ENCODE data around the gene CASS4.

Gene CASS4

GRCh38 chr20:56447227-56447626, 35.2 kb downstream of the CASS4 start:
- no peak for DNase-seq (ENCODE audit: low read depth in 2 of 2)

- no peak for DNase-seq (ENCODE audit: low read depth in 2 of 2)
Measured at GRCh38 chr20:56449459-56449858, 37.4 kb downstream of the CASS4 start.

- no peak for DNase-seq (ENCODE audit: low read depth in 2 of 2)
Measured at GRCh38 chr20:56451056-56451765, 39.2 kb downstream of the CASS4 start.

- DNase-seq (ENCODE audit: low read depth in 2 of 2) = no peak
Measured at GRCh38 chr20:56453352-56453751, 41.3 kb downstream of the CASS4 start.

GRCh38 chr20:56454754-56455153, 42.7 kb downstream of the CASS4 start:
- DNase-seq (ENCODE audit: low read depth in 2 of 2) = no peak

GRCh38 chr20:56458206-56458821, 46.3 kb downstream of the CASS4 start:
- DNase-seq (ENCODE audit: low read depth in 2 of 2) = no peak

- no peak for DNase-seq (ENCODE audit: low read depth in 2 of 2)
Measured at GRCh38 chr20:56460459-56460858, 48.4 kb downstream of the CASS4 start.

- no peak for DNase-seq (ENCODE audit: low read depth in 2 of 2)
Measured at GRCh38 chr20:56461576-56461975, 49.5 kb downstream of the CASS4 start.

GRCh38 chr20:56463428-56463827, 51.4 kb downstream of the CASS4 start:
- no peak for DNase-seq (ENCODE audit: low read depth in 2 of 2)

- no peak for DNase-seq (ENCODE audit: low read depth in 2 of 2)
Measured at GRCh38 chr20:56465997-56466396, 53.9 kb downstream of the CASS4 start.

- DNase-seq (ENCODE audit: low read depth in 2 of 2) = no peak
Measured at GRCh38 chr20:56467968-56468315, 55.9 kb downstream of the CASS4 start.

- peak; percentile 94 to 97 for DNase-seq (ENCODE audit: low read depth in 2 of 2)
Measured at GRCh38 chr20:56468316-56469076, 56.4 kb downstream of the CASS4 start, which contains the start of gene RTF2. RTF2 (plus strand) TSS chr20:56468627; CDS start chr20:56468698, 71 bp downstream.

- no peak for DNase-seq (ENCODE audit: low read depth in 2 of 2)
Measured at GRCh38 chr20:56469077-56469449, 57.0 kb downstream of the CASS4 start.

- no peak for DNase-seq (ENCODE audit: low read depth in 2 of 2)
Measured at GRCh38 chr20:56483970-56484369, 71.9 kb downstream of the CASS4 start.

GRCh38 chr20:56487216-56487615, 75.2 kb downstream of the CASS4 start:
- DNase-seq (ENCODE audit: low read depth in 2 of 2) = no peak

- DNase-seq (ENCODE audit: low read depth in 2 of 2) = no peak
Measured at GRCh38 chr20:56488566-56488965, 76.5 kb downstream of the CASS4 start.

GRCh38 chr20:56501116-56501515, 89.1 kb downstream of the CASS4 start:
- DNase-seq (ENCODE audit: low read depth in 2 of 2) = no peak

- no peak for DNase-seq (ENCODE audit: low read depth in 2 of 2)
Measured at GRCh38 chr20:56503916-56504315, 91.9 kb downstream of the CASS4 start.

GRCh38 chr20:56504373-56505005, 92.4 kb downstream of the CASS4 start:
- peak in 1 of 2 donors; percentile 1 for DNase-seq (ENCODE audit: low read depth in 2 of 2)

- no peak for DNase-seq (ENCODE audit: low read depth in 2 of 2)
Measured at GRCh38 chr20:56506103-56506502, 94.0 kb downstream of the CASS4 start.

Data from stimulated activated CD4-positive, alpha-beta T cell treated with anti-CD3 and anti-CD28 coated beads, Interleukin-1b, Interleukin-23, amount 100 ng/mL, for 4 hours (primary cell).